Skeletal muscle cell (primary cell): Measurements from ENCODE around the gene GCHFR.
A peak's percentile ranks its signal among the peaks of the same experiment; 100 is the strongest.

ENCODE experiments used
- DNase-seq: peaks from one replicate; pipeline ENCODE4 v3.0.0-alpha.2; 2010; ENCODE audit warnings: low read depth
- H3K4me3 ChIP-seq: 2 replicates; pipeline ENCODE4 v1.5.1; 2011; ENCODE audit warnings: low read depth, mild to moderate bottlenecking, control low read depth, low read length, moderate library complexity

Gene GCHFR

DNA sequence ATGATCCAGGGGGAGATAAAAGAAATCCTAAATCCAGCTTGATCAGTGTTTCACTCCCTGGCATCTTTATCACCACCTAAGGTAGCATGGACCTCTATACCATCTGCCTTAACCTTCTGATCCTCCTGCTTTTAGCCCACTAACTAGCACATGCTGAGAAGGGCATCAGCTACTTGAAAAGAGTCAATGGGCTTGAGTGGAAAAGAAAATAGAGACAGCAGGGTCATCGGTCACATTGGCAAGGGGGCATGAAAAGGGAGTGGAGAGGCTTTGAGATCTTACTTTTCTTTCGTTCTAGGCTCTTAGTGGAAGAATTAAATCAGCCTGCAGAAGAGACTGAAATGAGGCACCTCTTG is 42.8 kb downstream of the GCHFR start:
- H3K4me3 ChIP-seq = peak overlapping the region; percentile 98
- no peak for DNase-seq

DNA sequence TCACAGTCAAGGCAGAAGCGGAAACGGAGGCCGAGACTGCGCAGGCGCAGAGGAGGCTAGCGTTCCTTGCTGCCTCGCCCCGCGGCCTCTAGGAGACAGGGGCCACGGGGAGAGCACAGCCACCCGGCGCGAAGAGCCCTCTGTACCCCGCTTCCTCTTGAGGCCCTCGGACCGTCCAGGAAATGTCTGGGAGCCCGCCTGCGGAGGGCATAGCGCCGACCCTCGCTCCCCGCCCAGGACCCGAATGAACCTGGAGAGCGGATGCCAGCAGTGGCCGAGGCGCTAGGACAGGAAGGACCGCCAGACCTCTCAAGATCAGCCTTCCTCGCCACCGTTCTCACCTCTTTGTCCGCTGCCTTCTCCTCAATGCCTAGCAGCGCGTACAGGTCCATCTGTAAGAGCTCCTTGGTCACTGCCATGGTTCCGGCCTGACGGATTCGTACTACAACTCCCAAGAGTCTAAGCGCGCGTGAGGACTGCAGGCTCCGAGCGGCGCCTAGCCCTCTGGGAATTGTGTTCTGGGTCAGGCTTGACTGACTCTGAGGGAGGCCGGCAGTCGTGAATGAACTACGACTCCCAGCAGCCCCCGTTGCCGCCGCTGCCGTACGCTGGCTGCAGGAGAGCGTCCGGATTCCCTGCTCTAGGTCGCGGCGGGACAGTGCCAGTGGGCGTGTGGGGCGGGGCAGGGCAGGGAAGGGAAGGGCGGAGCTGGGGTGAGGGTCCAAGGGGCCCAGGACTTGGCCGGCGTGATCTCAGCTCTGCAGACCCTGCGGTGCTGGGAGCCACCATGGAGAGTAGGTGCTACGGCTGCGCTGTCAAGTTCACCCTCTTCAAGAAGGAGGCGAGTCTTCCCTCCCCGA is 43.4 kb downstream of the GCHFR start, which contains the start of the genes DNAJC17 and ZFYVE19:
Gene DNAJC17, minus strand, starts transcription at position 446 of the 860 bp plus-strand sequence. Its CDS starts 27 bp downstream, at position 419.
Gene ZFYVE19, plus strand, starts transcription at position 62 of the 860 bp plus-strand sequence. Its CDS starts 501 bp downstream, at position 563.
- peak within 1 kb of the TSS; percentile 98 for H3K4me3 ChIP-seq
- DNase-seq = peak; percentile 98

DNA sequence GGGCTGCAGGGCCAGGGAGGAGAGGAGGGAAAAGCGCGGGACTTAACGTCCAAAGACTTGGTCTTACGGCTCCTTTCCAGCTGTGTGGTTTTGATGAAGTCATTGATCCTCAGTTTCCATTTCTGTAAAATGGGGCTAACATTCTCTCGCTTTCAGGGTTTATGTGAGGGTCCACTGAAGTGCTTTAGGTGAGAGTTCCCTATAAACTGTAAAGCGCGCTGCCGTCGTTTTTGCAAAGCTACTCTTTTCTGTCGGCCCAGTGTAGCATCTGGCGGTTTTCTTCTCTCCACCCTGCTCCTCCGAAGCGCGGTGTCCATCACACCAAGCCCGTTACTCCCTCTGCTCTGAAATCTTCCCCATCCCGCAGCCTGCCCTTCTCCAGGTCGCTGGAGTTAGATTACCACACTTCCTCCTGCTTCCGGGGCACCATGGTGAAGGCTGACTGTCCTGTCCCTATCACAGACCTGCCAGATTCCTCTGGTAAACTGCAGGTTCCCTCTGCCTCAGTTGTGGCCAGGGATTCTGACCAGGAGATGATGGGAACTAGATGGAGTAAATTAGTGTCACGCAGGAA is 44.1 kb downstream of the GCHFR start:
- DNase-seq = no peak
- H3K4me3 ChIP-seq = peak overlapping the region; percentile 98

DNA sequence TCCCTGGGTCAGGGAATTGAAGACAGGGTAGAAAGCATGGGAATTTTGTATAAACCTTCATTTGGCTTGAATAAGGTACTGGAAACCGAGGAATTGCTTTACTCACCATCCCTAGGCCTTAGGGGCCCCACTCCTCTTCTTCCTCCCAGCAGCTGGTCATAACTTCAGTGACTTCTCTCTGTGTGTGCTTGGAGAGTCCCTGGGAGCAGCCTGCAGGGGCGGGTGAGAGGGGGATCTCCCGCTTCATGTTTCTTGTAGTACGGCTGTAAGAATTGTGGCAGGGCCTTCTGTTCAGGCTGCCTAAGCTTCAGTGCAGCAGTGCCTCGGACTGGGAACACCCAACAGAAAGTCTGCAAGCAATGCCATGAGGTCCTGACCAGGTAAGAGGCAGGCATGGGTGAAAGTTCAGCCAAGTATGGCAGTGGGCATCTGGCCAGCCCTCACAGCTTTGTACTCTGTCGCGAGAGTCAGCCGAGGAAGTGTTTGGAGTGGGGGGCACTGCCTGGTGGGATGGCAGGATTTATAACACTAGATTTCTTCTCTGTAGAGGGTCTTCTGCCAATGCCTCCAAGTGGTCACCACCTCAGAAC is 45.1 kb downstream of the GCHFR start:
- no peak overlapping the region for H3K4me3 ChIP-seq
- no peak for DNase-seq

DNA sequence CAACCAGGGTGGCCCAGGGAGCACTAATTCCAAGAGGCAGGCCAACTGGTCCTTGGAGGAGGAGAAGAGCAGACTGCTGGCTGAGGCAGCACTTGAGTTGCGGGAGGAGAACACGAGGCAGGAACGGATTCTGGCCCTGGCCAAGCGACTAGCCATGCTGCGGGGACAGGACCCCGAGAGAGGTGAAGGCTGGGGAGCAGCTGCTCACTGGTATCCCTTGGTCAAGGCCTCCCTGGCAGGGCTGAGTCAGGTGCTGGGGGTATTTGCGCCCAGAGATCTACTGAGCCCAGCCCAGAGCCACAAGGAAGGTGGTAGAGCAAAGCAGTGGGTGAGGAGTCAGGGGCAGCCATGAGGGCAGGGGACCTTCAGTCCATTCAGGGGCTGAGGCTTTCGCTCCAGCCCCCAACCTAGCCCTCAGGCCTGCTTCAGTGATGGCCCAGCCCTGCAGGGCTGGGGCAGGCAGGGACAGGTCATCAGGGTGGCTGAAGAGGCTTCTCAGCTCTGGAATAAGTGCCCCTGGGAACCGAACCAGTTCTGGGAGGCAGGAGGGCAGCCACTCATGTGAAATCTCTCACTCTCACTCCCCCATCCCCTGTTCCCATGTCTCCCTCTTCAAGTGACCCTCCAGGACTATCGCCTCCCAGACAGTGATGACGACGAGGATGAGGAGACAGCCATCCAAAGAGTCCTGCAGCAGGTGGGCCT is 49.0 kb downstream of the GCHFR start:
- DNase-seq = no peak
- no peak overlapping the region for H3K4me3 ChIP-seq

DNA sequence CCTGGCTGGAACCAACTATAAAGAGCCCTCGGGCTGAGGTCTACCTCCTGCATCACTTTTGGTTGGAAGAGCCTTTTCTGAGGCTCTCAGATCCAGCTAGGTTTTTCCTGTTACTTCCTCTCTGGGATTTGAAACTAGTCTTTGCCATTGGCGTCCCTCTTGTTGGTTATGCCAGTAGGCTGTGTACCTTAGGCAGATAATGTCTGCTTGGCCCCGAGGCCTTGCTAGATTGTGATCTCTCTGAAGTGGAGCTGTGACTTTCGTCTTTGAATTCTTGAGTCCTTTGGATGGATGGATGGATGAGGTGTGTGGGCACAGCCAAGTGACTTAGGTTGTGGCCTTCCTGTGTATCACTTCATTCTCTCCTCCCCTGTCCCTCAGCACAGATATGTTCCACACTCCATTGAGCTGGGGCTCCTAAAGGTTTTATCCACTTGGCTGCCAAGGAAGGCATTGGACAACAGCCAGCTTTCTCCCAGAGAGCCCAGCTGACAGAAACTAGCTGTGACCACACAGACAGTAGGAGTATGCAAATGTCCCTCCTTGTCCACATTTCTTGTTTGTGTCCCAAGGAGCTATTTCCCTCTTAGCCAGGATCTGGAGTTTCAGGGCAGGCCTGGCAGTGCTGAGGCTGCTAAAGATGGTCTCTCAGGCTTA is 51.3 kb downstream of the GCHFR start:
- no peak for DNase-seq
- H3K4me3 ChIP-seq = no peak overlapping the region
